AG09309 (cell line): ENCODE measurements around the gene SMPD3.

Source experiments
- DNase-seq: peaks from one replicate; pipeline ENCODE4 v3.0.0-alpha.2; 2010; ENCODE audit warnings: low read depth
- H3K4me3 ChIP-seq: 2 replicates; pipeline ENCODE4 v1.5.1; 2011; ENCODE audit warnings: mild to moderate bottlenecking, low read depth, low read length, moderate library complexity; ENCODE audit not compliant: control insufficient read depth
- TF ChIP-seq, protein P1 (sequence below): IDR thresholded peaks from 2 replicates; pipeline ENCODE4 v1.5.1; 2011; ENCODE audit warnings: mild to moderate bottlenecking, low read depth, low read length, inconsistent platforms; ENCODE audit not compliant: insufficient read depth, control insufficient read depth; ENCODE audit errors: missing control alignments

Gene SMPD3

DNA sequence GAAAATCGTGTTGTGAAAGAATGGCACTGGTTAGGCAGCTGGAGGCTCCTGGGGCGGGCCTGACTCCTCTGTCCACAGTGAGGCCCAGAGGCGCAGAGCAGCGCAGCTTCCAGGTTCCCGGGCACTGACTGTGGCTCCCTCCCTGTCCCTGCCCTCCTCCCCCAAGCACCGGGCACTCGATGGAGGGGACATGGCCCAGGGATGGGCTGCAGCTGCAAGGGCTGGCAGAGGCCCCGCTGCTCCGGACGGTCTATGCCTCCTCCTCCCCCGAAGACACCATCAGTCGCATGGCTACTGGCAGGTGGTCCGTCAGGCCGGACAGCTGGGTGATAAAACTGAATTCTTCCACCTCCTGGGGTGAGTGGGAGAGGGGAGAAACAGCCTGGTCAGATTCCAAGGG is 87.4 kb downstream of the SMPD3 start:
- DNase-seq: no peak
- TF ChIP-seq, protein P1, sequence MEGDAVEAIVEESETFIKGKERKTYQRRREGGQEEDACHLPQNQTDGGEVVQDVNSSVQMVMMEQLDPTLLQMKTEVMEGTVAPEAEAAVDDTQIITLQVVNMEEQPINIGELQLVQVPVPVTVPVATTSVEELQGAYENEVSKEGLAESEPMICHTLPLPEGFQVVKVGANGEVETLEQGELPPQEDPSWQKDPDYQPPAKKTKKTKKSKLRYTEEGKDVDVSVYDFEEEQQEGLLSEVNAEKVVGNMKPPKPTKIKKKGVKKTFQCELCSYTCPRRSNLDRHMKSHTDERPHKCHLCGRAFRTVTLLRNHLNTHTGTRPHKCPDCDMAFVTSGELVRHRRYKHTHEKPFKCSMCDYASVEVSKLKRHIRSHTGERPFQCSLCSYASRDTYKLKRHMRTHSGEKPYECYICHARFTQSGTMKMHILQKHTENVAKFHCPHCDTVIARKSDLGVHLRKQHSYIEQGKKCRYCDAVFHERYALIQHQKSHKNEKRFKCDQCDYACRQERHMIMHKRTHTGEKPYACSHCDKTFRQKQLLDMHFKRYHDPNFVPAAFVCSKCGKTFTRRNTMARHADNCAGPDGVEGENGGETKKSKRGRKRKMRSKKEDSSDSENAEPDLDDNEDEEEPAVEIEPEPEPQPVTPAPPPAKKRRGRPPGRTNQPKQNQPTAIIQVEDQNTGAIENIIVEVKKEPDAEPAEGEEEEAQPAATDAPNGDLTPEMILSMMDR: no peak
- H3K4me3 ChIP-seq: no peak overlapping the region

DNA sequence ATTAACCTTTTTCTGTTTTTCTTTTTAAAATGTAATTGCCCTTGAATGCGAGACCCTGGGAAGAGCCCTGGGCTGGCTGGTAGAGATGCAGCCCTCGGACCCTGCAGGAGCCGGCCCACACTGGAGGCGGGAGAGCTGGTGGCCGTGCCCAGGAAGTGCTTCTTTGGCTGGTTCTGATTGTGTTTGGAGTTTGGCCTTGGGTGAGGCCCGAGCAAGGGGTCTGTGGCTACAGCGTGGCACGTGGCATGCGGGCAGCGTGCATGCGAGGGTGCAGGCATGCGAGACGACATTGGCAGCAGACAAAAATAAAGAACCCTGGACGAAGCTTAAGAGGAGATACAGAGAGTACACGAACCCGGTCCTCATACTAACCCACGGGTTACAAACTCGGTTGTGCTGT is 87.8 kb downstream of the SMPD3 start:
- TF ChIP-seq, protein P1: no peak
- DNase-seq: no peak
- H3K4me3 ChIP-seq: no peak overlapping the region

DNA sequence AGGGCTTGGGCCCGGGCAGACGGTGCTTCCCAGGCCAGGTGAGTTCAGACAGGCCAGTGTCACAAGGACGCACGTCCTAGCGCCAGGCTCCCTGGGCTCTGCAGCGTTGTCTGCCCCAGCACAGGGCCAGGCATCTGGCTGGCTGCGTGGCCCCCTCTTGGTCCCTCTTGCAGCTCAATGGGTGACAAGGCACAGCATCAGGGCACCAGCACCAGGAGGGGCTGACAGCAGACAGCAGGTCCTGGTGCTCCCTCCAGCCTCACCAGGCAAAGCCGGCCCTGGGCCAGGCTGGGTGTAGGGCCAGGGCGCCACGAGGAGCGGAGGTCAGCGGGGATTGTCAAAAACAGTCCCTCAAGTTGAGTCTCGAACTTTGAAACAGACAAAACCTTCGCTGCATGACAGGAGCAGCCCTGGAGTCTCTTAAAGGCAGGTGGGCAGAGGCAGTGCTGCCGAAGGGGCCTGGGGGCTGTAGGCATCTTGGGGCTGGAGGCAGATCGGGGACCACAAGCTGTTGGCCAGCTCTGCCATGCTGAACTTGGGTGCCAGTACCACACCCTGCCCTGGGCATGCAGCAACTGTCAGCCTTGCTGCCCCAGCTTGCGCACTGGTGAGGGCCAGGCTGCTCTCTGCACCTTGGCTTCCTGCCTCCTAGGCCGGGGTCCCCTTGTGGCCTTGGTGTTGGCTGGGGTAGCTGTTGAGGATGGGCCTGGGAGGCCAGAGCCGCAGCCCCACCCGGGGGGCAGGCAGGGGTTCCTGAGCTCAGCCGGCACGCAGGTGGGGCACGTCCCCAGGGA is 88.7 kb downstream of the SMPD3 start:
- H3K4me3 ChIP-seq: no peak overlapping the region
- TF ChIP-seq, protein P1: no peak
- no peak for DNase-seq

DNA sequence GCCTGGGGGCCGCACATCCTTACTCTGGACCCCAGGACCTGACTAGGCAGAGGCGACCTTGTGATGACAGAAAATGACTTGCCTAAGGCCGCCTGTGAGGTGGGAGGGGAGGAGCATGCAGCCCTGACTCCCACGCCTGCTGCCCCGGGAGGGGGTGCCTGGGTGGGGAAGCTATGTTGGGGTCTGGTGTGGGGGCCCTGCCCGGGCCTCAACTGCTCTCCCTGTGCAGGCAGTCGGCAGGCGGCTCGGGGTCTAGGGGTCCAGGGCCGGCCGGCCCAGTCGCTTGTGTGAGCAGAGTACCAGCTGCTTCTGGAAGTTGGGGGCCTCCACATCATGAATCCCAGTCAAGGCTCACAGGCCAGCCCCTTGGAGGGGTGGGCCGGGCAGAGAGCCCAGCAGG is 89.4 kb downstream of the SMPD3 start:
- TF ChIP-seq, protein P1: no peak
- H3K4me3 ChIP-seq: no peak overlapping the region
- no peak for DNase-seq

DNA sequence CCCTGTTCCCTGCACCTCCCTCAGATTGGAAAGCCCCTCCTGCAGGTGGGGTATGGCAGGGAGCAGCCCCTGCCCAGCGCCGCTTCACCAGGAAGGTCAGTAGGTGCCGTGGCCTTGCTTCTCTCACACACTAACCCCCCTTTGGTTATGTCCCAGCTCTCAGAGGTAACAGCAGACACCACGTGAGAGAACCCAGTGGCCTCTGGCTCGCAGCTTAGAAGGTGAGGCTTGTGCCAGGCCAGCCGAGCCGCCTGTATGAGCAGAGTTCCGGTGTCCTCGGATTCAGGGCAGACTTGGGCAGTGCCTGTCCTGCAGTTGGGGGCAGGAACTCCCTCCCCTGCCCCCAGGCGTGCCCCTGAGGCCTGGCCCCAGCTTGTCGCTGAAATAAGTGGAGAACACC is 90.4 kb downstream of the SMPD3 start:
- DNase-seq: no peak
- H3K4me3 ChIP-seq: no peak overlapping the region
- TF ChIP-seq, protein P1: no peak

DNA sequence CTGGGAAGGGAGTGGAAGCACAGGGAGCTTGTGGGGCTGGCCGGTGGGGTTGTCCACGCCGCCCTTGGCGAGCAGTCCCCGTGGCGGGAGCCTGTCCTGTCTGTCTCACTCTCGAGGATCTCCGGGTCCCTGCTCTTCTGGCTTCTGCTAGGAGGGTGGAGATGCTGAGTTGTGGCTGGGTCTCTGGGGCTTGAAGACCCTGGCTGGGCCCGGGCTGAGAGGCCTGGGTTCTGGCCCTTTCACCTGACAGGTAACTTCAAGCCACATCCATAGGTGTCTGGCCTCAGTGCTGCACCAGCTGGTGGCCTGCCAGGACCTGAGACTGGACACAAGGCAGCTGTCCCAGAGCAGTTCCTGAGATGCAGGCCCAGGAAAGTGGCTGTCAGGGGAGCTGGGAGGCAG is 90.8 kb downstream of the SMPD3 start:
- no peak for DNase-seq
- TF ChIP-seq, protein P1: no peak
- no peak overlapping the region for H3K4me3 ChIP-seq
